Measurements from ENCODE around the gene WDR33. TPM values are rescaled to one million over a fixed set of nuclear protein-coding genes. Genes with fewer than 3 reads are reported as not detected.

The WDR33 gene
- total RNA-seq, 4 donors from 2014 or later: 35.2 to 48.0 (median 36.6) TPM

DNA sequence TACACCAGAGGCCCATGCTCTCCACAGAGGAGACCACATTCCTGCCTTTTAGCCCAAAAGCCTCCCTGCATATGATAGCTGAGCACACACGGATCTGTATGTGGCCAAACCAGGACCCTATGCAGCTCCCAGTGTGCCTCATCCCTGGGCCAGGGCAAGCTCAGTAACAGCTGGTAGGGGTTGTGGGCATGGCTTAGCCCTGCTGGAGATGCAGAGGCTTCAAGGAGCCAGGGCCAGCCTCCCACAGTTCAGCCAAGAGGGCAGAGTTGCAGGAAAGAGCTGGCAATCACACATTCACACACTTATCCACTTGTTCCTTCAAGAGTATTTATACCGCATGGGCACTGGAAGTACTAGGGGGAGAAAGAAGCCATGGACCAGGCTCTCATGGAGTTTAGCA is 134.1 kb downstream of the WDR33 start:
- H3K4me1 ChIP-seq: peaks cover 18 to 33% (median 25%) of the 10 kb centered on the region in 4 donors
- H3K27me3 ChIP-seq: peaks cover 52% of the 10 kb centered on the region
- TF ChIP-seq POLR2A (IDR thresholded peaks at IDR 0.05) (no peak), CTCF (IDR thresholded peaks at IDR 0.05) (no peak), POLR2AphosphoS5 (IDR thresholded peaks at IDR 0.05) (no peak), EP300 (IDR thresholded peaks at IDR 0.05; ENCODE audit: low read depth) (no peak)
- in situ Hi-C loops (cut with MboI; ENCODE audit: low pct_ligation_motif_present in 1 of 4, low pct_unique_long_range_greater_than_20kb in 1 of 4, low sequenced_read_pairs in 3 of 4) (no loop called here), intact Hi-C loops (cut with DNase I; ENCODE audit: low total_unique reads) (no loop called here)
- H3K27ac ChIP-seq: peak overlapping the region in 3 of 4 donors; percentile 86 to 95 (median 86)
- no peak overlapping the region for H3K4me3 ChIP-seq
- 95% methylated on average over 2 of the region's 2 CpGs; no CpG with 5 or more reads in 1 of the 2 donors for WGBS, 2 donors (ENCODE audit: low coverage in 1 of 2)
- H3K9me3 ChIP-seq: no peaks in the 10 kb centered on the region
- no peak for DNase-seq
- no peaks in the 10 kb centered on the region for H3K36me3 ChIP-seq

DNA sequence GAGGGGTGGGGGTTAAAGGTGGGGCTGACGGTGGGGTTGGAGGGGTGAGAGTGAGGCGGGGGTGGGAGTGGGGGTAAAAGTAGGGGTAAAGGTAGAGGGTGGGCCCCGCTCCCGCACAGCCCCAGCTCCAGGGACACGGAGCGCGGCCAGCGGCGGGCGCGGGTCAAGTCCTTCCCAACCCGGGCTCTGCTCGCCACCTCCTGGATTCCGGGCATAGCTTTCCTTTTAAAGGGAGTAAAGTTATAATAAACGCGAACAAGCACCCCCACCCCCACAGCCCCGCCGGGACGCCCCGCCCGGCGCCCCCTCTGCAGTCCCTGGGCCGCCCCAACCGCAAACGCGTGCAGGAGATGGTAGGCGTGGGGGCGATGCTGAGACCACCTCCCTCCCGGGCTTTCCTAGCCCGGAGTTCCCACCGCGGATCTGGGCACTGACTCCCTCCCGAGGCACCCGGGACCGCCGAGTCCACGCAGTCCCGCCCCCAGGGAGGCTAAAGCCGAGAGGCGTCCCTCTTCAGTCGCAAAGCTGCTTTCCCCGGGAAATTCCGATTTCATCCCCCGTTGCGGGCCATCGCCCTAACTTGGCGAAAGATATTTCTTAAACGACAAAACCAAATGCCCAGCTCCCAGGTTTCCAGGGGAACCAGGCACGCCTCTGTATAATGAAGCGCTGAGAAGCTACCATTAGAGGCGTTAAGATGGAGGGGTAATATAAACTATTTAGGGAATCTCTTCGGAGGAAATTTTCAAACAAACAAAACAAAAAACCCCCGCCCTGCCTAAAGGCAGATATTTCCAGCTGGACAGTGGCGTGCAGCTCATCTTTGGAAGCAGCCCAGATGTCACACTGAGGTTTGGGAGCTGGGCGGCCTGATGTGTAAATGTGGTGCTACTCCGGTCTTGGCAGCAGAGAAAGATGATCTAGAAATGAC is 135.4 kb downstream of the WDR33 start, which contains the start of gene LIMS2:
TSS of gene LIMS2 (minus strand) at position 200 of the 931 bp plus-strand sequence. CDS start 506 bp downstream, outside the sequence.
- Histone ChIP-seq H3K27me3 (peaks cover 52% of the 10 kb centered on the region), H3K9me3 (no peaks in the 10 kb centered on the region), H3K27ac (peak within 1 kb of the TSS; percentile 84 to 95 (median 86)), H3K36me3 (no peaks in the 10 kb centered on the region), H3K4me1 (peaks cover 5 to 25% (median 16%) of the 10 kb centered on the region in 4 donors), H3K4me3 (peak within 1 kb of the TSS; percentile 42 to 77 (median 69))
- WGBS, 2 donors (ENCODE audit: low coverage in 1 of 2): 7% methylated on average over 34 of the region's 56 CpGs; no CpG with 5 or more reads in 1 of the 2 donors
- intact Hi-C loops (cut with DNase I; ENCODE audit: low total_unique reads): loop anchor here (2.0 kb wide), 1 partner anchor 21 kb away; no protein-coding TSS in a partner anchor
- no peak for DNase-seq
- TF ChIP-seq POLR2AphosphoS5 (IDR thresholded peaks at IDR 0.05) (peak in 1 of 3 donors; percentile 33), POLR2A (IDR thresholded peaks at IDR 0.05) (no peak), EP300 (IDR thresholded peaks at IDR 0.05; ENCODE audit: low read depth) (no peak), CTCF (IDR thresholded peaks at IDR 0.05) (peak in 1 of 5 experiments; percentile 8)
- in situ Hi-C loops (cut with MboI; ENCODE audit: low pct_ligation_motif_present in 1 of 4, low pct_unique_long_range_greater_than_20kb in 1 of 4, low sequenced_read_pairs in 3 of 4): no loop called here

DNA sequence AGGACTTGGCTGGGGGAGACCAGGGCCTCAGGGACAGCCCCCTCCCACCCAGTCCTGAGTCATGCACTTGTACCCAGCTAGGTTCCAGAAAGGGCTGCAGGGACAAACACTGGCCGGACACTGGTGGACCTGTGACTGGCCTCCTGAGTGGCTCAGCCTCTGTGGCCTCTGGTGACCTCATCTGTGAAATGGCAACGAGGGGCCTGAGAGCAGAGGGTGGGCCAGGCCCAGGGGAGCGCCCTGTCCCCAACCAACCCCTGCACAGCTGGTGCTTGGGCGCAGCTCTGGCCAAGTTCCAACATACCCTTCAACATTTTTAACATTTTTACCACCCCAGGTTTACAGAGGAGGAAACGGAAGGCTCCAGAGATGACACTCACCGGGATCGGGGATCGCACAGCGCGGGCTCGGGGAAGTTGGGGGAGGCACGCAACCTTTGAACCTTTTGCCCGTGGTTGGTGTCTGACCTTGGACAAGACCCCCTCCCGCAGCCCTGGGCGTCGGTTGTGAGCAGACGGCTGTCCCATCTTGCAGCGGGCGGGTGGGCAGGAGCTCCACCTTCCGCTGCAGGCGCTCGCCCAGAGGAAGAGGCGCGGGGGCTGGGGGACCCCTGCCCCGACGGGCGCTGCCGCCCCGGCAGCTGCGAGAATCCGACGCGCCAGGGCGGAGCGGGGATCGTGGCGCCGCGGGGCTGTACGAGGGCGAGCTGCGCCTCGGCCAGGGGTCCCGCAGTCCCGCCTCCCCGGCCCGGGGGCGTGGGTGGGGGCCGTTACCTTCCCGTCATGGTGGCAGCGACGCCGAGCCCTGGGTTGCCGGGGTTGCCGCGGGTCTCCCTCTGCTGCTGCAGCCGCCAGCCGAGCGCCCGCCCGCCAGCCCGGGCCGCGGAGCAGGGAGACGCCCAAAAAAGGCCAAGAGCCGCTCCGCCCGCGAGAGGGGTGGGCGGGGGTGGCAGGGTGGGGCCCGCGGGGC is 136.4 kb downstream of the WDR33 start:
- 0 to 7% methylated on average over 4 to 34 of the region's 72 CpGs for WGBS, 2 donors (ENCODE audit: low coverage in 1 of 2)
- in situ Hi-C loops (cut with MboI; ENCODE audit: low pct_ligation_motif_present in 1 of 4, low pct_unique_long_range_greater_than_20kb in 1 of 4, low sequenced_read_pairs in 3 of 4): no loop called here
- peaks cover 5 to 25% (median 16%) of the 10 kb centered on the region in 4 donors for H3K4me1 ChIP-seq
- DNase-seq: no peak
- TF ChIP-seq POLR2A (IDR thresholded peaks at IDR 0.05) (no peak), POLR2AphosphoS5 (IDR thresholded peaks at IDR 0.05) (peak in 1 of 3 donors; percentile 8)
- H3K9me3 ChIP-seq: no peaks in the 10 kb centered on the region
- peaks cover 56% of the 10 kb centered on the region for H3K27me3 ChIP-seq
- peak overlapping the region; percentile 42 to 77 (median 69) for H3K4me3 ChIP-seq
- peak overlapping the region; percentile 84 to 95 (median 86) for H3K27ac ChIP-seq
- intact Hi-C loops (cut with DNase I; ENCODE audit: low total_unique reads): loop anchor here (2.0 kb wide), 1 partner anchor 20 kb away; no protein-coding TSS in a partner anchor
- H3K36me3 ChIP-seq: no peaks in the 10 kb centered on the region

DNA sequence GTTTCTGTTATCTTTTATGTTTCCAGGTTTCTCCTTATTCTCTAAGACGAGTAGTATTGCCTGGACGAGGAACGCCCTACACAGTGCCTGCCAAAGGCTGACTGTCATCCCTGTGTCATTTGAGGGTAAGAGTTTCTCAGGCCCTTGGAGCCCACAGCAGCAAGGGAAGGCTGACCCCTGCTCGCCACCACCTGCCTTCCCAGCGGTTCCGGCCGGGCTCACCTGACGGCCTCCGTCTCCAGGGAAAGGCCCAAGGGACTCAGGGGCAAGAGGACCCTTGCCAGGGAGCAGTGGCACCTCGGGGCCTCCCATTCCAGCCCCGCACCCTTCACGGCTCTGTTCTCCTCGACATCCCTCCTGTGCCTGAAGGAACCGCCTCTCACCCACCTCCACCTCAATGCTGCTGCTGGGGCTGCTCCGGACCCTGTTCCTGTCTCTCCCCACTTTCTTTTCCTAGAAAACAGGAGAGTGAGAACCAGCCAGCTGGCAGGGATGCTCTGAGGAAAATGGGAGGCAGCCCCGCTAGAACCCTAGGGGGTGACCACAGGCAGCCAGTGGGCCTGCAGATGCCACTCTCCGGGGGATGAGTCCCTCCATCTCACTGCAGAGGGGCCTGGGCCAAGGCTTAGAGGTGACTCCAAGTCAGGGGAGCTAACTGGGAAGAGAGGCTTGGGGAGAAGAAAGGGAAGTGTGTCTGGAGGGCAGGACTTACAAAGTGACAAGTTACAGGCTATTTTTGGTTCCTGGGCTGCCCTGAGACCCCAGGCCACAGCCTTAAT is 137.5 kb downstream of the WDR33 start:
- no peaks in the 10 kb centered on the region for H3K36me3 ChIP-seq
- H3K9me3 ChIP-seq: no peaks in the 10 kb centered on the region
- in situ Hi-C loops (cut with MboI; ENCODE audit: low pct_ligation_motif_present in 1 of 4, low pct_unique_long_range_greater_than_20kb in 1 of 4, low sequenced_read_pairs in 3 of 4): no loop called here
- peaks cover 65% of the 10 kb centered on the region for H3K27me3 ChIP-seq
- WGBS, 2 donors (ENCODE audit: low coverage in 1 of 2): 67 to 74% methylated on average over 1 to 17 of the region's 17 CpGs
- no peak for TF ChIP-seq EP300 (IDR thresholded peaks at IDR 0.05; ENCODE audit: low read depth)
- TF ChIP-seq POLR2AphosphoS5 (IDR thresholded peaks at IDR 0.05): no peak
- TF ChIP-seq CTCF (IDR thresholded peaks at IDR 0.05): no peak
- TF ChIP-seq POLR2A (IDR thresholded peaks at IDR 0.05): no peak
- peak overlapping the region; percentile 84 to 95 (median 86) for H3K27ac ChIP-seq
- H3K4me1 ChIP-seq: peaks cover 5 to 25% (median 18%) of the 10 kb centered on the region in 4 donors
- peak overlapping the region; percentile 42 to 77 (median 69) for H3K4me3 ChIP-seq
- intact Hi-C loops (cut with DNase I; ENCODE audit: low total_unique reads): loop anchor here (2.0 kb wide), 1 partner anchor 19 kb away; no protein-coding TSS in a partner anchor
- DNase-seq: no peak
